Measurements from ENCODE around the gene CNTNAP5. TPM values are rescaled to one million over a fixed set of nuclear protein-coding genes. Genes with fewer than 3 reads are reported as not detected.

The CNTNAP5 gene
- total and polyA plus RNA-seq, 2 of the 13 experiments (the other 11 are each of a cell fraction or from before 2014, with no cell fraction given), result not detected

GRCh38 chr2:124570872-124571271 lies 545.8 kb downstream of the CNTNAP5 start (continued):
- TF ChIP-seq NRL (CRISPR knock-in tag; IDR thresholded peaks at IDR 0.05; ENCODE audit: borderline replicate concordance) (no peak), RELA (CRISPR knock-in tag; IDR thresholded peaks at IDR 0.05) (no peak), ZSCAN29 (CRISPR knock-in tag; conservative IDR thresholded peaks at IDR 0.05) (0 out of 2 replicates have a peak, but pooled peaks have one; percentile 56), TGIF2 (CRISPR knock-in tag; IDR thresholded peaks at IDR 0.05) (peak; percentile 86), ZNF317 (CRISPR knock-in tag; IDR thresholded peaks at IDR 0.05) (no peak), GATAD1 (CRISPR knock-in tag; IDR thresholded peaks at IDR 0.05) (peak; percentile 27; the same call in 1 of the 2 replicates), SRSF1 (optimal IDR thresholded peaks at IDR 0.05; ENCODE audit: low read depth, low read length) (no peak), ZNF510 (CRISPR knock-in tag; IDR thresholded peaks at IDR 0.05; ENCODE audit: low read depth) (no peak), ZNF33B (CRISPR knock-in tag; IDR thresholded peaks at IDR 0.05) (no peak), ZNF687 (CRISPR knock-in tag; IDR thresholded peaks at IDR 0.05) (no peak), ZNF749 (CRISPR knock-in tag; IDR thresholded peaks at IDR 0.05; ENCODE audit: borderline replicate concordance) (no peak), MXI1 (IDR thresholded peaks at IDR 0.05; ENCODE audit: borderline replicate concordance, low read depth, low read length) (peak; percentile 44; the same call in 1 of the 3 replicates)
- TF ChIP-seq, protein P1, sequence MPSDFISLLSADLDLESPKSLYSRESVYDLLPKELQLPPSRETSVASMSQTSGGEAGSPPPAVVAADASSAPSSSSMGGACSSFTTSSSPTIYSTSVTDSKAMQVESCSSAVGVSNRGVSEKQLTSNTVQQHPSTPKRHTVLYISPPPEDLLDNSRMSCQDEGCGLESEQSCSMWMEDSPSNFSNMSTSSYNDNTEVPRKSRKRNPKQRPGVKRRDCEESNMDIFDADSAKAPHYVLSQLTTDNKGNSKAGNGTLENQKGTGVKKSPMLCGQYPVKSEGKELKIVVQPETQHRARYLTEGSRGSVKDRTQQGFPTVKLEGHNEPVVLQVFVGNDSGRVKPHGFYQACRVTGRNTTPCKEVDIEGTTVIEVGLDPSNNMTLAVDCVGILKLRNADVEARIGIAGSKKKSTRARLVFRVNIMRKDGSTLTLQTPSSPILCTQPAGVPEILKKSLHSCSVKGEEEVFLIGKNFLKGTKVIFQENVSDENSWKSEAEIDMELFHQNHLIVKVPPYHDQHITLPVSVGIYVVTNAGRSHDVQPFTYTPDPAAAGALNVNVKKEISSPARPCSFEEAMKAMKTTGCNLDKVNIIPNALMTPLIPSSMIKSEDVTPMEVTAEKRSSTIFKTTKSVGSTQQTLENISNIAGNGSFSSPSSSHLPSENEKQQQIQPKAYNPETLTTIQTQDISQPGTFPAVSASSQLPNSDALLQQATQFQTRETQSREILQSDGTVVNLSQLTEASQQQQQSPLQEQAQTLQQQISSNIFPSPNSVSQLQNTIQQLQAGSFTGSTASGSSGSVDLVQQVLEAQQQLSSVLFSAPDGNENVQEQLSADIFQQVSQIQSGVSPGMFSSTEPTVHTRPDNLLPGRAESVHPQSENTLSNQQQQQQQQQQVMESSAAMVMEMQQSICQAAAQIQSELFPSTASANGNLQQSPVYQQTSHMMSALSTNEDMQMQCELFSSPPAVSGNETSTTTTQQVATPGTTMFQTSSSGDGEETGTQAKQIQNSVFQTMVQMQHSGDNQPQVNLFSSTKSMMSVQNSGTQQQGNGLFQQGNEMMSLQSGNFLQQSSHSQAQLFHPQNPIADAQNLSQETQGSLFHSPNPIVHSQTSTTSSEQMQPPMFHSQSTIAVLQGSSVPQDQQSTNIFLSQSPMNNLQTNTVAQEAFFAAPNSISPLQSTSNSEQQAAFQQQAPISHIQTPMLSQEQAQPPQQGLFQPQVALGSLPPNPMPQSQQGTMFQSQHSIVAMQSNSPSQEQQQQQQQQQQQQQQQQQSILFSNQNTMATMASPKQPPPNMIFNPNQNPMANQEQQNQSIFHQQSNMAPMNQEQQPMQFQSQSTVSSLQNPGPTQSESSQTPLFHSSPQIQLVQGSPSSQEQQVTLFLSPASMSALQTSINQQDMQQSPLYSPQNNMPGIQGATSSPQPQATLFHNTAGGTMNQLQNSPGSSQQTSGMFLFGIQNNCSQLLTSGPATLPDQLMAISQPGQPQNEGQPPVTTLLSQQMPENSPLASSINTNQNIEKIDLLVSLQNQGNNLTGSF (CRISPR knock-in tag; IDR thresholded peaks at IDR 0.05), result no peak
- TF ChIP-seq, protein P2, sequence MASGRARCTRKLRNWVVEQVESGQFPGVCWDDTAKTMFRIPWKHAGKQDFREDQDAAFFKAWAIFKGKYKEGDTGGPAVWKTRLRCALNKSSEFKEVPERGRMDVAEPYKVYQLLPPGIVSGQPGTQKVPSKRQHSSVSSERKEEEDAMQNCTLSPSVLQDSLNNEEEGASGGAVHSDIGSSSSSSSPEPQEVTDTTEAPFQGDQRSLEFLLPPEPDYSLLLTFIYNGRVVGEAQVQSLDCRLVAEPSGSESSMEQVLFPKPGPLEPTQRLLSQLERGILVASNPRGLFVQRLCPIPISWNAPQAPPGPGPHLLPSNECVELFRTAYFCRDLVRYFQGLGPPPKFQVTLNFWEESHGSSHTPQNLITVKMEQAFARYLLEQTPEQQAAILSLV (CRISPR knock-in tag; IDR thresholded peaks at IDR 0.05; ENCODE audit: borderline replicate concordance), result no peak
- TF ChIP-seq, protein P3, sequence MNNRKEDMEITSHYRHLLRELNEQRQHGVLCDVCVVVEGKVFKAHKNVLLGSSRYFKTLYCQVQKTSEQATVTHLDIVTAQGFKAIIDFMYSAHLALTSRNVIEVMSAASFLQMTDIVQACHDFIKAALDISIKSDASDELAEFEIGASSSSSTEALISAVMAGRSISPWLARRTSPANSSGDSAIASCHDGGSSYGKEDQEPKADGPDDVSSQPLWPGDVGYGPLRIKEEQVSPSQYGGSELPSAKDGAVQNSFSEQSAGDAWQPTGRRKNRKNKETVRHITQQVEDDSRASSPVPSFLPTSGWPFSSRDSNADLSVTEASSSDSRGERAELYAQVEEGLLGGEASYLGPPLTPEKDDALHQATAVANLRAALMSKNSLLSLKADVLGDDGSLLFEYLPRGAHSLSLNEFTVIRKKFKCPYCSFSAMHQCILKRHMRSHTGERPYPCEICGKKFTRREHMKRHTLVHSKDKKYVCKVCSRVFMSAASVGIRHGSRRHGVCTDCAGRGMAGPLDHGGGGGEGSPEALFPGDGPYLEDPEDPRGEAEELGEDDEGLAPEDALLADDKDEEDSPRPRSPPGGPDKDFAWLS (CRISPR knock-in tag; IDR thresholded peaks at IDR 0.05; ENCODE audit: borderline replicate concordance), result no peak
- TF ChIP-seq, protein P4, sequence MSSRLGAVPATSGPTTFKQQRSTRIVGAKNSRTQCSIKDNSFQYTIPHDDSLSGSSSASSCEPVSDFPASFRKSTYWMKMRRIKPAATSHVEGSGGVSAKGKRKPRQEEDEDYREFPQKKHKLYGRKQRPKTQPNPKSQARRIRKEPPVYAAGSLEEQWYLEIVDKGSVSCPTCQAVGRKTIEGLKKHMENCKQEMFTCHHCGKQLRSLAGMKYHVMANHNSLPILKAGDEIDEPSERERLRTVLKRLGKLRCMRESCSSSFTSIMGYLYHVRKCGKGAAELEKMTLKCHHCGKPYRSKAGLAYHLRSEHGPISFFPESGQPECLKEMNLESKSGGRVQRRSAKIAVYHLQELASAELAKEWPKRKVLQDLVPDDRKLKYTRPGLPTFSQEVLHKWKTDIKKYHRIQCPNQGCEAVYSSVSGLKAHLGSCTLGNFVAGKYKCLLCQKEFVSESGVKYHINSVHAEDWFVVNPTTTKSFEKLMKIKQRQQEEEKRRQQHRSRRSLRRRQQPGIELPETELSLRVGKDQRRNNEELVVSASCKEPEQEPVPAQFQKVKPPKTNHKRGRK (CRISPR knock-in tag; IDR thresholded peaks at IDR 0.05), result no peak
